ENCODE results near the gene AP1B1. TPM values are rescaled to one million over a fixed set of nuclear protein-coding genes. Genes with fewer than 3 reads are reported as not detected.
A peak's percentile ranks its signal among the peaks of the same experiment; 100 is the strongest.

Gene AP1B1
- total and polyA plus RNA-seq, 2 of the 13 experiments (the other 11 are each of a cell fraction or from before 2014, with no cell fraction given): 26.6 to 29.7 TPM

DNA sequence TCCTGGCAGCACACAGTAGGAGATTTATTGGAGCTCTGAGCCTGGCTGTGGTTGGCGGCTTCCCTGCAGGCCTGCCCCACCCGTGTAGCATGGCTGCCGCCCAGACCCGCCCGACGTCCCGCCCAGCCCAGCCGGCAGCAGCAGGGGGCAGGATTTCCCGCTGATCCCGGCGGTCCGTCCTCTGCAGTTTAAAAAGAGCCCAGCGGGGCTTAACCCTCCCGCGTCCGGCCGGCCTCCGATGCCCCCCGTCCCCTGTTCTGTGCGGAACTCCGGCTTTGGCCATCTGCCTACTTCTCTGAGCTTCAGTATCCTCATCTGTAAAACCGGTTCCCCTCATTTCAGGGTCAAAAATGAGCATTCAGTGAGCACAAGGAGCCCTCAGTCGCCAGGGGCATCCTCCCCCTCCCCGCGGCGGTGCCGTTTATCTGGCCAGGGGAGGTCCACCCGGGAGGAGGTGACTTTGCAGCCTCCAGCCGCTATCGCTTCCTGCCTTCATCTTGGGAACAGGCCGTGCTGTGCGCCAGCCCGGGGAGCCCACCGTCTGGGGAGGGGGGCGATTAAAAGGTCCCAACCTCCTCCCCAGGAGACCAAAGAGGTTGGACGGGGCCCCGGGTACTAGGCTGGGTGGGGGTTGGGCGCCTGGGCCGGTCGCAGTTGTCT, 82.1 kb downstream of the AP1B1 start, which contains the start of gene GAS2L1 (continued):
- peak; percentile 45 for TF ChIP-seq CCDC6 (CRISPR knock-in tag; IDR thresholded peaks at IDR 0.05)
- no peak for TF ChIP-seq RFX1 (IDR thresholded peaks at IDR 0.05)
- TF ChIP-seq ZNF879 (CRISPR knock-in tag; IDR thresholded peaks at IDR 0.05): no peak
- no peak for TF ChIP-seq RARG (CRISPR knock-in tag; IDR thresholded peaks at IDR 0.05; ENCODE audit: low read depth)
- TF ChIP-seq, protein P1, sequence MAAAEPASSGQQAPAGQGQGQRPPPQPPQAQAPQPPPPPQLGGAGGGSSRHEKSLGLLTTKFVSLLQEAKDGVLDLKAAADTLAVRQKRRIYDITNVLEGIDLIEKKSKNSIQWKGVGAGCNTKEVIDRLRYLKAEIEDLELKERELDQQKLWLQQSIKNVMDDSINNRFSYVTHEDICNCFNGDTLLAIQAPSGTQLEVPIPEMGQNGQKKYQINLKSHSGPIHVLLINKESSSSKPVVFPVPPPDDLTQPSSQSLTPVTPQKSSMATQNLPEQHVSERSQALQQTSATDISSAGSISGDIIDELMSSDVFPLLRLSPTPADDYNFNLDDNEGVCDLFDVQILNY (CRISPR knock-in tag; conservative IDR thresholded peaks at IDR 0.05): peak; percentile 66; the same call in 1 of the 2 replicates
- TF ChIP-seq KLF12 (CRISPR knock-in tag; IDR thresholded peaks at IDR 0.05; ENCODE audit: borderline replicate concordance): peak; percentile 60; the same call in 1 of the 2 replicates
- TF ChIP-seq, protein P2, sequence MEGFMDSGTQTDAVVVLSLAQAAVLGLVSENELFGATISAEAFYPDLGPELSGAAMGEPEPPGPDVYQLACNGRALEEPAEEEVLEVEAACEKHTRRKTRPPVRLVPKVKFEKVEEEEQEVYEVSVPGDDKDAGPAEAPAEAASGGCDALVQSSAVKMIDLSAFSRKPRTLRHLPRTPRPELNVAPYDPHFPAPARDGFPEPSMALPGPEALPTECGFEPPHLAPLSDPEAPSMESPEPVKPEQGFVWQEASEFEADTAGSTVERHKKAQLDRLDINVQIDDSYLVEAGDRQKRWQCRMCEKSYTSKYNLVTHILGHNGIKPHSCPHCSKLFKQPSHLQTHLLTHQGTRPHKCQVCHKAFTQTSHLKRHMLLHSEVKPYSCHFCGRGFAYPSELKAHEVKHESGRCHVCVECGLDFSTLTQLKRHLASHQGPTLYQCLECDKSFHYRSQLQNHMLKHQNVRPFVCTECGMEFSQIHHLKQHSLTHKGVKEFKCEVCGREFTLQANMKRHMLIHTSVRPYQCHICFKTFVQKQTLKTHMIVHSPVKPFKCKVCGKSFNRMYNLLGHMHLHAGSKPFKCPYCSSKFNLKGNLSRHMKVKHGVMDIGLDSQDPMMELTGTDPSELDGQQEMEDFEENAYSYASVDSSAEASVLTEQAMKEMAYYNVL (CRISPR knock-in tag; IDR thresholded peaks at IDR 0.05; ENCODE audit: borderline replicate concordance): peak; percentile 70
- TF ChIP-seq RXRB (CRISPR knock-in tag; IDR thresholded peaks at IDR 0.05; ENCODE audit: borderline replicate concordance): peak; percentile 40; the same call in 1 of the 2 replicates
- TF ChIP-seq ZBTB7B (CRISPR knock-in tag; IDR thresholded peaks at IDR 0.05): peak; percentile 75
- TF ChIP-seq ASH2L (IDR thresholded peaks at IDR 0.05; ENCODE audit: insufficient read length, low read depth, low read length): peak; percentile 42
- TF ChIP-seq BRD4 (CRISPR knock-in tag; IDR thresholded peaks at IDR 0.05): no peak
- TF ChIP-seq, protein P3, sequence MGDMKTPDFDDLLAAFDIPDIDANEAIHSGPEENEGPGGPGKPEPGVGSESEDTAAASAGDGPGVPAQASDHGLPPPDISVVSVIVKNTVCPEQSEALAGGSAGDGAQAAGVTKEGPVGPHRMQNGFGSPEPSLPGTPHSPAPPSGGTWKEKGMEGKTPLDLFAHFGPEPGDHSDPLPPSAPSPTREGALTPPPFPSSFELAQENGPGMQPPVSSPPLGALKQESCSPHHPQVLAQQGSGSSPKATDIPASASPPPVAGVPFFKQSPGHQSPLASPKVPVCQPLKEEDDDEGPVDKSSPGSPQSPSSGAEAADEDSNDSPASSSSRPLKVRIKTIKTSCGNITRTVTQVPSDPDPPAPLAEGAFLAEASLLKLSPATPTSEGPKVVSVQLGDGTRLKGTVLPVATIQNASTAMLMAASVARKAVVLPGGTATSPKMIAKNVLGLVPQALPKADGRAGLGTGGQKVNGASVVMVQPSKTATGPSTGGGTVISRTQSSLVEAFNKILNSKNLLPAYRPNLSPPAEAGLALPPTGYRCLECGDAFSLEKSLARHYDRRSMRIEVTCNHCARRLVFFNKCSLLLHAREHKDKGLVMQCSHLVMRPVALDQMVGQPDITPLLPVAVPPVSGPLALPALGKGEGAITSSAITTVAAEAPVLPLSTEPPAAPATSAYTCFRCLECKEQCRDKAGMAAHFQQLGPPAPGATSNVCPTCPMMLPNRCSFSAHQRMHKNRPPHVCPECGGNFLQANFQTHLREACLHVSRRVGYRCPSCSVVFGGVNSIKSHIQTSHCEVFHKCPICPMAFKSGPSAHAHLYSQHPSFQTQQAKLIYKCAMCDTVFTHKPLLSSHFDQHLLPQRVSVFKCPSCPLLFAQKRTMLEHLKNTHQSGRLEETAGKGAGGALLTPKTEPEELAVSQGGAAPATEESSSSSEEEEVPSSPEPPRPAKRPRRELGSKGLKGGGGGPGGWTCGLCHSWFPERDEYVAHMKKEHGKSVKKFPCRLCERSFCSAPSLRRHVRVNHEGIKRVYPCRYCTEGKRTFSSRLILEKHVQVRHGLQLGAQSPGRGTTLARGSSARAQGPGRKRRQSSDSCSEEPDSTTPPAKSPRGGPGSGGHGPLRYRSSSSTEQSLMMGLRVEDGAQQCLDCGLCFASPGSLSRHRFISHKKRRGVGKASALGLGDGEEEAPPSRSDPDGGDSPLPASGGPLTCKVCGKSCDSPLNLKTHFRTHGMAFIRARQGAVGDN (CRISPR knock-in tag; IDR thresholded peaks at IDR 0.05): peak; percentile 71
- TF ChIP-seq RAD21 (CRISPR knock-in tag; IDR thresholded peaks at IDR 0.05): peak; percentile 79
- TF ChIP-seq, protein P4, sequence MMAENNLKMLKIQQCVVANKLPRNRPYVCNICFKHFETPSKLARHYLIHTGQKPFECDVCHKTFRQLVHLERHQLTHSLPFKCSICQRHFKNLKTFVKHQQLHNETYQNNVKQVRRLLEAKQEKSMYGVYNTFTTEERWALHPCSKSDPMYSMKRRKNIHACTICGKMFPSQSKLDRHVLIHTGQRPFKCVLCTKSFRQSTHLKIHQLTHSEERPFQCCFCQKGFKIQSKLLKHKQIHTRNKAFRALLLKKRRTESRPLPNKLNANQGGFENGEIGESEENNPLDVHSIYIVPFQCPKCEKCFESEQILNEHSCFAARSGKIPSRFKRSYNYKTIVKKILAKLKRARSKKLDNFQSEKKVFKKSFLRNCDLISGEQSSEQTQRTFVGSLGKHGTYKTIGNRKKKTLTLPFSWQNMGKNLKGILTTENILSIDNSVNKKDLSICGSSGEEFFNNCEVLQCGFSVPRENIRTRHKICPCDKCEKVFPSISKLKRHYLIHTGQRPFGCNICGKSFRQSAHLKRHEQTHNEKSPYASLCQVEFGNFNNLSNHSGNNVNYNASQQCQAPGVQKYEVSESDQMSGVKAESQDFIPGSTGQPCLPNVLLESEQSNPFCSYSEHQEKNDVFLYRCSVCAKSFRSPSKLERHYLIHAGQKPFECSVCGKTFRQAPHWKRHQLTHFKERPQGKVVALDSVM (CRISPR knock-in tag; IDR thresholded peaks at IDR 0.05): peak; percentile 84
- TF ChIP-seq PHF21A (CRISPR knock-in tag; IDR thresholded peaks at IDR 0.05): peak; percentile 75
- 0 out of 2 replicates have a peak, but pooled peaks have one; percentile 34 for TF ChIP-seq ATF7-NPFF (CRISPR knock-in tag; IDR thresholded peaks at IDR 0.05; ENCODE audit: low read depth)
- TF ChIP-seq RELA (CRISPR knock-in tag; IDR thresholded peaks at IDR 0.05): no peak
- TF ChIP-seq, protein P5, sequence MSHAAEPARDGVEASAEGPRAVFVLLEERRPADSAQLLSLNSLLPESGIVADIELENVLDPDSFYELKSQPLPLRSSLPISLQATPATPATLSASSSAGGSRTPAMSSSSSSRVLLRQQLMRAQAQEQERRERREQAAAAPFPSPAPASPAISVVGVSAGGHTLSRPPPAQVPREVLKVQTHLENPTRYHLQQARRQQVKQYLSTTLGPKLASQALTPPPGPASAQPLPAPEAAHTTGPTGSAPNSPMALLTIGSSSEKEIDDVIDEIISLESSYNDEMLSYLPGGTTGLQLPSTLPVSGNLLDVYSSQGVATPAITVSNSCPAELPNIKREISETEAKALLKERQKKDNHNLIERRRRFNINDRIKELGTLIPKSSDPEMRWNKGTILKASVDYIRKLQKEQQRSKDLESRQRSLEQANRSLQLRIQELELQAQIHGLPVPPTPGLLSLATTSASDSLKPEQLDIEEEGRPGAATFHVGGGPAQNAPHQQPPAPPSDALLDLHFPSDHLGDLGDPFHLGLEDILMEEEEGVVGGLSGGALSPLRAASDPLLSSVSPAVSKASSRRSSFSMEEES (CRISPR knock-in tag; IDR thresholded peaks at IDR 0.05): peak; percentile 11; the same call in 1 of the 2 replicates

Data from HepG2 (cell line).